Endothelial cell of umbilical vein (primary cell): ENCODE results near the gene ZFYVE21. TPM values are rescaled to one million over a fixed set of nuclear protein-coding genes. Genes with fewer than 3 reads are reported as not detected.

Source experiments
- BruUV-seq: library from RNA; stranded (reverse); fragments of 400-500 nt; replicated peaks from 2 replicates; lab custom pipeline; 2021; lab: Mats Ljungman, UMichigan
- CTCF ChIA-PET: fragments of 300-600, 350-600 bp; sonication (Branson Sonifier 250); formaldehyde crosslinking; loops from one replicate; lab custom pipeline; 2021; ENCODE audit warnings: antibody characterized with exemption, inconsistent platforms; lab: Charles Lee
- POLR2A ChIA-PET: fragments of 300-600, 350-600 bp; sonication (Branson Sonifier 250); formaldehyde crosslinking; loops from one replicate; lab custom pipeline; 2021; ENCODE audit warnings: antibody characterized with exemption, inconsistent platforms; lab: Charles Lee
- DNase-seq: peaks from one replicate; pipeline ENCODE4 v3.0.0-alpha.2; 2011; ENCODE audit warnings: low read depth, low spot score
- FAIRE-seq: peaks from 2 replicates; lab custom pipeline; 2011; peaks lifted over from hg19 to GRCh38; lab: Jason Lieb, UNC
- H2AFZ ChIP-seq: 2 replicates; pipeline ENCODE4 v1.6.0; 2012; ENCODE audit warnings: low read depth, low read length, control low read depth, inconsistent platforms
- H3K27ac ChIP-seq: 2 replicates; pipeline ENCODE4 v1.5.1; 2011; ENCODE audit warnings: low read depth, mild to moderate bottlenecking, control low read depth, low read length, moderate library complexity; ENCODE audit not compliant: insufficient read depth
- H3K27me3 ChIP-seq, 2 experiments: 2 replicates each; pipeline versions ENCODE4 v1.6.0 to v1.6.1; 2011; ENCODE audit warnings: low read length in 2 of 2, mixed read lengths in 1 of 2; ENCODE audit not compliant: control insufficient read depth in 2 of 2, insufficient read depth in 2 of 2
- H3K36me3 ChIP-seq, 2 experiments: 2 replicates in 1 of 2; 3 replicates in 1 of 2; pipeline ENCODE4 v1.5.1; 2011; ENCODE audit warnings: low read length in 2 of 2, mild to moderate bottlenecking in 1 of 2, moderate library complexity in 1 of 2; ENCODE audit not compliant: control insufficient read depth in 2 of 2, insufficient read depth in 2 of 2; ENCODE audit errors: extremely low read depth in 1 of 2
- H3K4me1 ChIP-seq: 3 replicates; pipeline ENCODE4 v1.5.1; 2011; ENCODE audit warnings: mild to moderate bottlenecking, low read length; ENCODE audit not compliant: control insufficient read depth, insufficient read depth; ENCODE audit errors: extremely low read depth
- H3K4me2 ChIP-seq: 2 replicates; pipeline ENCODE4 v1.6.1; 2011; ENCODE audit warnings: low read length, control low read depth, mixed read lengths; ENCODE audit not compliant: insufficient read depth
- H3K4me3 ChIP-seq, 3 experiments: fragments of 200-600 bp in 1 of 3; sonication (generic), shearing (Covaris generic) in 1 of 3; replicated peaks in 1 of 3; 2 replicates each; pipeline ENCODE4 v1.5.1; 2011 to 2016; ENCODE audit warnings: control low read depth in 3 of 3, low read length in 3 of 3, mild to moderate bottlenecking in 2 of 3, inconsistent platforms in 1 of 3, low read depth in 1 of 3, moderate library complexity in 1 of 3; ENCODE audit not compliant: insufficient read depth in 1 of 3
- H3K79me2 ChIP-seq: 2 replicates; pipeline ENCODE4 v1.6.0; 2012; ENCODE audit warnings: low read length, inconsistent platforms; ENCODE audit not compliant: control insufficient read depth, insufficient read depth
- H3K9ac ChIP-seq: replicated peaks from 2 replicates; pipeline ENCODE3; 2011; ENCODE audit warnings: low read length, control low read depth; ENCODE audit not compliant: insufficient read depth; ENCODE audit errors: extremely low read depth
- H3K9me1 ChIP-seq: replicated peaks from 3 replicates; pipeline ENCODE4 v1.6.0; 2011; ENCODE audit warnings: mild to moderate bottlenecking, low read length; ENCODE audit not compliant: control insufficient read depth, insufficient read depth; ENCODE audit errors: extremely low read depth
- H3K9me3 ChIP-seq: replicated peaks from 2 replicates; pipeline ENCODE4 v1.5.1; 2012; ENCODE audit warnings: low read length, inconsistent platforms; ENCODE audit not compliant: control insufficient read depth, insufficient read depth
- H4K20me1 ChIP-seq: replicated peaks from 2 replicates; pipeline ENCODE3; 2011; ENCODE audit warnings: mild to moderate bottlenecking, low read length; ENCODE audit not compliant: control insufficient read depth, insufficient read depth; ENCODE audit errors: extremely low read depth
- EZH2 ChIP-seq: IDR thresholded peaks from 2 replicates; pipeline ENCODE4 v1.6.1; 2012; ENCODE audit warnings: borderline replicate concordance, low read depth, mild to moderate bottlenecking, moderate library complexity, low read length, inconsistent platforms; ENCODE audit not compliant: severe bottlenecking
- JUN ChIP-seq: IDR thresholded peaks from 2 replicates; pipeline ENCODE4 v1.6.1; 2011; ENCODE audit warnings: borderline replicate concordance, low read depth; ENCODE audit not compliant: insufficient read length, insufficient read depth
- MAX ChIP-seq: IDR thresholded peaks from 2 replicates; pipeline ENCODE4 v1.6.1; 2011; ENCODE audit not compliant: insufficient read depth, insufficient read length
- MYC ChIP-seq: IDR thresholded peaks from one replicate; pipeline ENCODE4 v1.6.1; 2011; ENCODE audit warnings: mild to moderate bottlenecking, low read depth, low read length
- POLR2A ChIP-seq: IDR thresholded peaks from 2 replicates; pipeline ENCODE4 v1.6.1; 2012; ENCODE audit warnings: low read depth, mild to moderate bottlenecking, control low read depth, low read length
- POLR2AphosphoS5 ChIP-seq: IDR thresholded peaks from 2 replicates; pipeline ENCODE4 v1.6.1; 2012; ENCODE audit warnings: low read depth, mild to moderate bottlenecking, control low read depth, low read length, moderate library complexity; ENCODE audit not compliant: insufficient read depth
- dilution Hi-C: fragments of 300-500 bp; cut with MboI; formaldehyde crosslinking; loops from one replicate; pipeline ENCODE4 v1.15.0; 2019; ENCODE audit warnings: low sequenced_read_pairs; ENCODE audit not compliant: extremely low pct_ligation_motif_present
- intact Hi-C: fragments of 100-400 bp; cut with micrococcal nuclease; formaldehyde crosslinking; loops from one replicate; pipeline ENCODE4 v1.10.0; 2022
- polyA plus RNA-seq, 4 experiments: library from polyadenylated mRNA; depleted of rRNA in 3 of 4; stranded (reverse) in 3 of 4; unstranded in 1 of 4; fragments of >200 nt; gene quantifications; 2 replicates each; pipeline versions ENCODE4 v1.2.1 to v1.2.3, GENCODE V29; 2011 to 2012; ENCODE audit warnings: missing spikeins in 1 of 4
- total RNA-seq: library from RNA; stranded (reverse); gene quantifications from 2 replicates; pipeline ENCODE4 v1.2.3, GENCODE V29; 2021

ZFYVE21 gene
- total and polyA plus RNA-seq, 2 donors (not counting 3 experiments of a cell fraction or from before 2014, with no cell fraction given), result 54.5 to 98.3 TPM

DNA sequence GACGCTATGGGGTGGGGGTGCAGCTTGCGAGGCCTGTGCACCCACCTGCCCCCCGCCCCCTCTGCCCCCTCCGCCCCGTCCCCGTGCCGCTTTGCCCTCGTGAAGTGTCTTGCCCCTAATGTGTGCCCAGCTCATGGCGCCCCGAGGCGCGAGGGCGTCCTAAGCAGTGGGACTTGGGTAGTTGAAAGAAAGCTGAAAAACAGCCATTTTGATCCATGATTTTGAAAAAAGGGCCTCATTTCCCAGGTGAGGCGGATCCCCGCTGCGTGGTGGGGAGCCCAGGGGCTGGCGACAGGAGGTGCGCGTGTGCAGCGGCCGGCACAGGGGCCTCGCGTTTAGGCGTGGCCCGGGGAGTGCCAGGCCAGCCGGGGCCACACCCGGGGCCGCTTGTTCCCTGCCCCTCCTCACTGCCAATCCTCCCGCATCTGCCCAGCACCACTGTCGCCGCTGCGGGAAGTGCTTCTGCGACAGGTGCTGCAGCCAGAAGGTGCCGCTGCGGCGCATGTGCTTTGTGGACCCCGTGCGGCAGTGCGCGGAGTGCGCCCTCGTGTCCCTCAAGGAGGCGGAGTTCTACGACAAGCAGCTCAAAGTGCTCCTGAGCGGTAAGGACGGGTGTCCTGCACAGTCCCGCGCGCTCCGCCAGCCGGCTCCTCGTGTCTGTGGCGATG, 11.8 kb downstream of the ZFYVE21 start:
- CTCF ChIA-PET, result no interaction called here
- no peak for FAIRE-seq
- H3K79me2 ChIP-seq, result peaks cover 31% of the 10 kb centered on the region

GRCh38 chr14:103728141-103728540, 12.5 kb downstream of the ZFYVE21 start:
- no peaks in the 10 kb centered on the region for H3K9me1 ChIP-seq
- H3K79me2 ChIP-seq, result peaks cover 26% of the 10 kb centered on the region
- no peak for FAIRE-seq
- no peak overlapping the region for H3K4me3 ChIP-seq
- no peak overlapping the region for H3K27ac ChIP-seq
- H3K4me2 ChIP-seq, result no peak overlapping the region
- intact Hi-C loops, result no loop called here
- no TSS peak for BruUV-seq
- dilution Hi-C loops, result no loop called here
- H3K9me3 ChIP-seq, result no peaks in the 10 kb centered on the region
- CTCF ChIA-PET, result no interaction called here
- H4K20me1 ChIP-seq, result no peaks in the 10 kb centered on the region
- H3K4me1 ChIP-seq, result no peaks in the 10 kb centered on the region
- H2AFZ ChIP-seq, result no peak overlapping the region
- peaks cover 0 to 30% of the 10 kb centered on the region in 2 experiments for H3K36me3 ChIP-seq
- POLR2A ChIA-PET, result no interaction called here
- H3K9ac ChIP-seq, result no peak overlapping the region
- no peak for TF ChIP-seq MYC
- no peak for TF ChIP-seq MAX
- TF ChIP-seq POLR2A, result no peak
- TF ChIP-seq EZH2, result no peak
- DNase-seq, result no peak
- no peaks in the 10 kb centered on the region for H3K27me3 ChIP-seq

More for the DNA sequence above, 11.8 kb downstream of the ZFYVE21 start:
- Histone ChIP-seq H2AFZ (no peak overlapping the region), H3K4me3 (no peak overlapping the region), H3K27ac (no peak overlapping the region), H4K20me1 (no peaks in the 10 kb centered on the region), H3K27me3 (no peaks in the 10 kb centered on the region), H3K9me3 (no peaks in the 10 kb centered on the region), H3K4me2 (no peak overlapping the region), H3K36me3 (peaks cover 0 to 26% of the 10 kb centered on the region in 2 experiments), H3K9me1 (no peaks in the 10 kb centered on the region), H3K9ac (no peak overlapping the region), H3K4me1 (no peaks in the 10 kb centered on the region)
- intact Hi-C loops (no loop called here), dilution Hi-C loops (no loop called here)
- POLR2A ChIA-PET, result no interaction called here
- no peak for DNase-seq
- no TSS peak for BruUV-seq
- TF ChIP-seq POLR2A, result no peak
- TF ChIP-seq POLR2AphosphoS5, result no peak
- TF ChIP-seq JUN, result no peak
- no peak for TF ChIP-seq MAX
